ENCODE results near the gene NUDT21.

DNA sequence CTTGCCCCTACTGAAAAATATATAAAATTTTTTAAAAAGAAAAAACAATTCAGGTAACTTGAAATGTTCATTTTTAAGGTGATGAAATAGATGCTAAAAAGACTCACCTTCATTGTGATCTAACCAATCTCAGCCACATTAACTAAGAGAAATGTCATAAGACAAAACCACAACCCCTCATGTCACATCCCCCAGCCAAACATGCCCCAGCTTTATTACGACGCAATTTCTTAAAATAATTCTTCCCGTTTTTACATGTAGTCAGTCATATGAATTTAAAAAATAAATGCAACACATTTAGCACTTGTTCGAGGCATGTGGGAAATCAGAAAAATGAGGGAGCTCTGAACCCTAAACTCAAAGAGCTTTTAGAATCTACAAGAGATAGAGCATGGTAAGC, 35.3 kb downstream of the NUDT21 start:
- TF ChIP-seq, protein P1, sequence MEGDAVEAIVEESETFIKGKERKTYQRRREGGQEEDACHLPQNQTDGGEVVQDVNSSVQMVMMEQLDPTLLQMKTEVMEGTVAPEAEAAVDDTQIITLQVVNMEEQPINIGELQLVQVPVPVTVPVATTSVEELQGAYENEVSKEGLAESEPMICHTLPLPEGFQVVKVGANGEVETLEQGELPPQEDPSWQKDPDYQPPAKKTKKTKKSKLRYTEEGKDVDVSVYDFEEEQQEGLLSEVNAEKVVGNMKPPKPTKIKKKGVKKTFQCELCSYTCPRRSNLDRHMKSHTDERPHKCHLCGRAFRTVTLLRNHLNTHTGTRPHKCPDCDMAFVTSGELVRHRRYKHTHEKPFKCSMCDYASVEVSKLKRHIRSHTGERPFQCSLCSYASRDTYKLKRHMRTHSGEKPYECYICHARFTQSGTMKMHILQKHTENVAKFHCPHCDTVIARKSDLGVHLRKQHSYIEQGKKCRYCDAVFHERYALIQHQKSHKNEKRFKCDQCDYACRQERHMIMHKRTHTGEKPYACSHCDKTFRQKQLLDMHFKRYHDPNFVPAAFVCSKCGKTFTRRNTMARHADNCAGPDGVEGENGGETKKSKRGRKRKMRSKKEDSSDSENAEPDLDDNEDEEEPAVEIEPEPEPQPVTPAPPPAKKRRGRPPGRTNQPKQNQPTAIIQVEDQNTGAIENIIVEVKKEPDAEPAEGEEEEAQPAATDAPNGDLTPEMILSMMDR (IDR thresholded peaks at IDR 0.05; ENCODE audit: low read depth, low read length, poor library complexity, severe bottlenecking) = no peak
- no peak for TF ChIP-seq EZH2phosphoT487 (IDR thresholded peaks at IDR 0.05; ENCODE audit: borderline replicate concordance, low read length)

Data from DOHH2 (cell line).